ENCODE results near the gene ELN.

DNA sequence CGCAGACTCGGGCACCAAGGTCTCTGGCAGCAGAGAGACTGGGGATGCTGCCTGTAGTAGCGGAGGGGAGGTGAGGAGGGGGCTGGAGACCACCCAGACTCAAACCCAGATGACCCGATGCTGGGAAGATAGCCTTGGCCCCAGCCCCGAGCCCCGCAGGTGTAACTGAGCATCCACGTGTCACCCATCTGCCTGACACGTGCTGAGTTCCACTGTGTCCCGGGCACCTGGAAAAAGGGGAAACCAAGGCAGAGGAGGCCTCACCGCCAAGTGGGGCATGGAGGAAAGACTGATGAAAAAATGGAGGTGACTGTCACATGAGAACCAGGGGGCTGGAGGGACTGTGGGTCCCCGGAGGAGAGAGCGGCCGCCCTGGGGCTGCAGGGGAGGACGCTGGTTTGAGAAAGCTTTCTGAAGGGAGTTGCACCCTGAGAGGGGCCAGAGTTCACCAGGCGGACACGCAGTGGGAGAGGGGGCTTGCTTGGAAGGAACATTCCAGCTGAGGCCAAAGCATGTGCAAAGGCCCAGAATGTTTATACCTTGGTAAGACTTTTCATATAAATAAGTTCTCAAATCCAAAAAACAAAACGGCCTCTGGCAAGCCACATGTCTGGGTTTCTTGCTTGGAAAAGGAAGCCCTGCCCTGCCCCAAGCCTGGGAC, 27.4 kb upstream of the ELN start:
- TF ChIP-seq RFX5 (IDR thresholded peaks at IDR 0.05; ENCODE audit: borderline replicate concordance, low read depth, low read length) (no peak), EP300 (IDR thresholded peaks at IDR 0.05; ENCODE audit: borderline replicate concordance in 1 of 2, low read depth in 2 of 2, low read length in 2 of 2) (no peak), TAF1 (IDR thresholded peaks at IDR 0.05; ENCODE audit: low read depth, low read length) (no peak), POLR2A (IDR thresholded peaks at IDR 0.05; ENCODE audit: control extremely low read depth in 1 of 2, low read depth in 2 of 2, low read length in 2 of 2) (no peak), EZH2 (IDR thresholded peaks at IDR 0.05; ENCODE audit: low read depth, low read length, severe bottlenecking) (no peak), SIN3A (conservative IDR thresholded peaks at IDR 0.05 in 1 of 2, IDR thresholded peaks at IDR 0.05 in 1 of 2; ENCODE audit: low read depth in 1 of 2, low read length in 2 of 2) (no peak), RBBP5 (IDR thresholded peaks at IDR 0.05; ENCODE audit: borderline replicate concordance, low read depth, low read length) (no peak), NANOG (IDR thresholded peaks at IDR 0.05; ENCODE audit: insufficient read depth, low read depth, low read length, poor library complexity, severe bottlenecking) (no peak), GABPA (IDR thresholded peaks at IDR 0.05; ENCODE audit: borderline replicate concordance, insufficient read depth, low read length) (no peak)
- TF ChIP-seq, protein P1, sequence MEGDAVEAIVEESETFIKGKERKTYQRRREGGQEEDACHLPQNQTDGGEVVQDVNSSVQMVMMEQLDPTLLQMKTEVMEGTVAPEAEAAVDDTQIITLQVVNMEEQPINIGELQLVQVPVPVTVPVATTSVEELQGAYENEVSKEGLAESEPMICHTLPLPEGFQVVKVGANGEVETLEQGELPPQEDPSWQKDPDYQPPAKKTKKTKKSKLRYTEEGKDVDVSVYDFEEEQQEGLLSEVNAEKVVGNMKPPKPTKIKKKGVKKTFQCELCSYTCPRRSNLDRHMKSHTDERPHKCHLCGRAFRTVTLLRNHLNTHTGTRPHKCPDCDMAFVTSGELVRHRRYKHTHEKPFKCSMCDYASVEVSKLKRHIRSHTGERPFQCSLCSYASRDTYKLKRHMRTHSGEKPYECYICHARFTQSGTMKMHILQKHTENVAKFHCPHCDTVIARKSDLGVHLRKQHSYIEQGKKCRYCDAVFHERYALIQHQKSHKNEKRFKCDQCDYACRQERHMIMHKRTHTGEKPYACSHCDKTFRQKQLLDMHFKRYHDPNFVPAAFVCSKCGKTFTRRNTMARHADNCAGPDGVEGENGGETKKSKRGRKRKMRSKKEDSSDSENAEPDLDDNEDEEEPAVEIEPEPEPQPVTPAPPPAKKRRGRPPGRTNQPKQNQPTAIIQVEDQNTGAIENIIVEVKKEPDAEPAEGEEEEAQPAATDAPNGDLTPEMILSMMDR (IDR thresholded peaks at IDR 0.05; ENCODE audit: control extremely low read depth in 1 of 3, insufficient read depth in 1 of 3, low read depth in 1 of 3, low read length in 3 of 3), result no peak
